Activated CD8-positive, alpha-beta memory T cell treated with anti-CD3 and anti-CD28 coated beads, Interleukin-2, amount 10 ng/mL, durations not matched to agents 7 days and 5 days (primary cell): ENCODE measurements around the gene SNX1. TPM values are rescaled to one million over a fixed set of nuclear protein-coding genes. Genes with fewer than 3 reads are reported as not detected.
"Not testable (repeated sequence)": the region's sequence is repeated elsewhere in the genome, so short reads cannot be mapped to it uniquely, and the experiment has no call there.

Experiments
- ATAC-seq: fragments of 150-1000 bp; cut with Tn5 transposase; one replicate; pipeline ENCODE4 v1.10.0; 2021; ENCODE audit warnings: moderate library complexity
- CTCF ChIA-PET: fragments of 350-600 bp; sonication (Branson Sonifier 250); formaldehyde crosslinking; loops from one replicate; lab custom pipeline; 2021; ENCODE audit warnings: antibody characterized with exemption; lab: Charles Lee
- DNase-seq: peaks from one replicate; pipeline ENCODE4 v3.0.0-alpha.2; 2020
- H3K27ac Mint-ChIP-seq: one replicate; pipeline ENCODE4 v1.8.0; 2021; ENCODE audit warnings: mild to moderate bottlenecking, mixed read lengths
- H3K27me3 Mint-ChIP-seq: one replicate; pipeline ENCODE4 v1.8.0; 2021; ENCODE audit warnings: mixed read lengths
- H3K36me3 Mint-ChIP-seq: one replicate; pipeline ENCODE4 v1.8.0; 2021; ENCODE audit warnings: mild to moderate bottlenecking, mixed read lengths
- H3K4me1 Mint-ChIP-seq: one replicate; pipeline ENCODE4 v1.8.0; 2021; ENCODE audit warnings: mixed read lengths
- H3K4me3 Mint-ChIP-seq: one replicate; pipeline ENCODE4 v1.8.0; 2021; ENCODE audit warnings: mild to moderate bottlenecking, moderate library complexity, mixed read lengths
- H3K9me3 Mint-ChIP-seq: one replicate; pipeline ENCODE4 v1.8.0; 2022; ENCODE audit warnings: low read depth, mixed read lengths
- total RNA-seq, 2 experiments: library from RNA; stranded (reverse); gene quantifications; one replicate each; pipeline ENCODE4 v1.2.3, GENCODE V29; 2021

SNX1 gene
- total RNA-seq, 2 experiments from 2014 or later, result 108 to 114 TPM

- no peaks in the 10 kb centered on the region for H3K9me3 Mint-ChIP-seq
- ATAC-seq (peak; percentile 86), DNase-seq (no peak)
- CTCF ChIA-PET, result interaction anchor here (0.7 to 2.6 kb wide), 6 partner anchors 14 to 43 kb away, joined by 3 to 10 read pairs (median 4); partner anchors contain the start of genes CIAO2A and SNX1
- no peak overlapping the region for H3K4me3 Mint-ChIP-seq
- peak overlapping the region; percentile 64 for H3K27ac Mint-ChIP-seq
- H3K4me1 Mint-ChIP-seq, result peaks cover 30% of the 10 kb centered on the region
- no peaks in the 10 kb centered on the region for H3K27me3 Mint-ChIP-seq
- peaks cover 25% of the 10 kb centered on the region for H3K36me3 Mint-ChIP-seq
Observed at GRCh38 chr15:64110950-64111678, 15.3 kb downstream of the SNX1 start.

- Mint-ChIP-seq H3K36me3 (peaks cover 28% of the 10 kb centered on the region), H3K27ac (no peak overlapping the region), H3K27me3 (no peaks in the 10 kb centered on the region), H3K4me1 (peaks cover 30% of the 10 kb centered on the region), H3K9me3 (no peaks in the 10 kb centered on the region), H3K4me3 (no peak overlapping the region)
- DNase-seq (no peak), ATAC-seq (no peak)
- CTCF ChIA-PET, result interaction anchor here (1.2 to 2.6 kb wide), 5 partner anchors 15 to 44 kb away, joined by 4 to 10 read pairs (median 5); partner anchors contain the start of genes CIAO2A and SNX1
Observed at GRCh38 chr15:64111679-64112050, 15.9 kb downstream of the SNX1 start.

GRCh38 chr15:64112073-64112772, 16.4 kb downstream of the SNX1 start:
- H3K4me1 Mint-ChIP-seq, result peaks cover 30% of the 10 kb centered on the region
- ATAC-seq, result no peak
- H3K4me3 Mint-ChIP-seq, result no peak overlapping the region
- no peaks in the 10 kb centered on the region for H3K27me3 Mint-ChIP-seq
- no peaks in the 10 kb centered on the region for H3K9me3 Mint-ChIP-seq
- DNase-seq, result no peak
- H3K36me3 Mint-ChIP-seq, result peaks cover 27% of the 10 kb centered on the region
- H3K27ac Mint-ChIP-seq, result no peak overlapping the region
- CTCF ChIA-PET, result interaction anchor here (1.3 to 2.6 kb wide), 3 partner anchors 15 to 44 kb away, joined by 4 to 10 read pairs (median 7); partner anchors contain the start of gene SNX1

- no peak for DNase-seq
- Mint-ChIP-seq H3K4me3 (no peak overlapping the region), H3K36me3 (peaks cover 30% of the 10 kb centered on the region), H3K4me1 (peaks cover 33% of the 10 kb centered on the region), H3K27ac (no peak overlapping the region), H3K9me3 (no peaks in the 10 kb centered on the region), H3K27me3 (no peaks in the 10 kb centered on the region)
- CTCF ChIA-PET, result no interaction called here
- ATAC-seq, result no peak
Observed at GRCh38 chr15:64112904-64113303, 17.1 kb downstream of the SNX1 start.

GRCh38 chr15:64117759-64118487, 22.1 kb downstream of the SNX1 start:
- DNase-seq (no peak), ATAC-seq (no peak)
- Mint-ChIP-seq H3K4me3 (no peak overlapping the region), H3K9me3 (no peaks in the 10 kb centered on the region), H3K36me3 (peaks cover 42% of the 10 kb centered on the region), H3K27me3 (no peaks in the 10 kb centered on the region), H3K27ac (no peak overlapping the region), H3K4me1 (peaks cover 6% of the 10 kb centered on the region)
- CTCF ChIA-PET, result interaction anchor here (1.1 to 1.6 kb wide), 3 partner anchors 11 to 35 kb away, joined by 3 to 7 read pairs (median 4); no protein-coding TSS in a partner anchor

DNA sequence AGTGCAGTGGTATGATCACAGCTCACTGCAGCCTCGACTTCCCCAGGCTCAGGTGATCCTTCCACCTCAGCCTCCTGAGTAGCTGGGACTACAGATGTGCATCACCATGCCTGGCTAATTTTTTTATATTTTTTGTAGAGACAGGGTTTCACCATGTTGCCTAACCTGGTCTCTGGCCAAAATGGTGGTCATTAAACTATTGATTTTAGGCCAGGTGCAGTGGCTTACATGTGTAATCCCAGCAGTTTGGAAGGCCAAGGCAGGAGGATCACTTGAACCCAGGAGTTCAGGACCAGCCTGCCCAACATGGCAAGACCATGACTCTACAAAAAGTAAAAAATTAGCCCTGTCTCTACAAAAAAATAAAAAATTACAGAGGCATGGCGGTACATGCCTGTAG, 24.5 kb downstream of the SNX1 start:
- H3K4me3 Mint-ChIP-seq, DNase-seq, H3K4me1 Mint-ChIP-seq, H3K9me3 Mint-ChIP-seq, H3K27me3 Mint-ChIP-seq, H3K27ac Mint-ChIP-seq, ATAC-seq: not testable (repeated sequence)
- CTCF ChIA-PET, result interaction anchor here (0.8 kb wide), 1 partner anchor 13 kb away, joined by 3 read pairs; no protein-coding TSS in a partner anchor
- H3K36me3 Mint-ChIP-seq, result peaks cover 40% of the 10 kb centered on the region

GRCh38 chr15:64121614-64122013, 25.8 kb downstream of the SNX1 start:
- CTCF ChIA-PET, result interaction anchor here (0.9 to 1.4 kb wide), 2 partner anchors 8 to 32 kb away, joined by 3 read pairs; no protein-coding TSS in a partner anchor
- no peak for ATAC-seq
- Mint-ChIP-seq H3K27ac (no peak overlapping the region), H3K4me3 (no peak overlapping the region), H3K36me3 (peaks cover 42% of the 10 kb centered on the region), H3K4me1 (peaks cover 6% of the 10 kb centered on the region), H3K9me3 (no peaks in the 10 kb centered on the region), H3K27me3 (no peaks in the 10 kb centered on the region)
- DNase-seq, result no peak

DNA sequence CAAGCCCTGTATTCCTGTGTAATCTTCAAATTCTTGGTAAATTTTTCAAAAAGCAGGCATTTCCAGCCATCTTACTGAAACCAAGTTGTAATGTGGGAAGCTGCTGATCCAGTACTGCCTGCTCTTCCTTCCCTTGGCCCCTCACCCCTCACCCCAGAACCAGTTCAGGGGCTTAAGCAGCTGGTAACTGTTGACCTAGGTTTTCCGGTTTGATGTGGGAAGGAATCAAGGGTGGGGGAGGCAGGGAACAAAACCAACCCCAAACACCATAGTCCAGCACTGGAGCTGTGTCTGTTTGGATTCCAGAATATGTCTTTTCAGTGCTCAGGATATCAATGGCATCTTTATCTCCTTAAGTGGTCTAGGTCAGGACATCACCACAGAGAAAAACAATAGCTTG, 26.7 kb downstream of the SNX1 start:
- Mint-ChIP-seq H3K4me3 (no peak overlapping the region), H3K27ac (no peak overlapping the region), H3K36me3 (peaks cover 46% of the 10 kb centered on the region), H3K27me3 (no peaks in the 10 kb centered on the region), H3K4me1 (peaks cover 6% of the 10 kb centered on the region), H3K9me3 (no peaks in the 10 kb centered on the region)
- no peak for ATAC-seq
- no peak for DNase-seq
- CTCF ChIA-PET, result interaction anchor here (0.6 to 1.4 kb wide), 4 partner anchors 7 to 647 kb away, joined by 3 to 4 read pairs (median 3); no protein-coding TSS in a partner anchor

DNA sequence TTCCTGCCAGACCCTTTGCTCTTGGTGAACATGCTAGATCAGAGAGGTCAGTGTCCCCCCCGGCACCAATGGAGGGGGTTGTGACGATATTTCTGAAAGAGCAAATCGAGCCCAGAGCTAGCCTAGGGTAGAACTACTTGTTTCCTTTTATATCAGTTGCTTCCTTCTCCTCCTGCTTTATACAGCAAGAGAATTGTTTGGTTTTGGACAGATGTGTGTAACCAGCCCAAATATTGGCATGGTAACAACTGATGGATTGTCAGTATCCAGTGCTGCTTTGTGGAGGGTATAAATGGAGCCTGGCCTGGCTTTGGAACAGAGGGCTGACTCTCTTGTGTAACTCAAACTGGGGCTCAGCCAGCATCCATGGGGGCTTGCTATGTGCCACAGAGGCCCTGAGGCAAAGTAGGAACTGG, 27.2 kb downstream of the SNX1 start:
- Mint-ChIP-seq H3K27me3 (no peaks in the 10 kb centered on the region), H3K9me3 (no peaks in the 10 kb centered on the region), H3K4me3 (no peak overlapping the region), H3K27ac (no peak overlapping the region), H3K36me3 (peaks cover 48% of the 10 kb centered on the region), H3K4me1 (peaks cover 3% of the 10 kb centered on the region)
- no peak for DNase-seq
- CTCF ChIA-PET, result interaction anchor here (0.7 to 1.4 kb wide), 2 partner anchors 31 to 1412 kb away, joined by 3 read pairs; no protein-coding TSS in a partner anchor
- no peak for ATAC-seq

GRCh38 chr15:64125978-64126377, 30.2 kb downstream of the SNX1 start:
- CTCF ChIA-PET, result interaction anchor here (1.4 kb wide), 1 partner anchor 19 kb away, joined by 4 read pairs; no protein-coding TSS in a partner anchor
- peaks cover 46% of the 10 kb centered on the region for H3K36me3 Mint-ChIP-seq
- no peak for DNase-seq

DNA sequence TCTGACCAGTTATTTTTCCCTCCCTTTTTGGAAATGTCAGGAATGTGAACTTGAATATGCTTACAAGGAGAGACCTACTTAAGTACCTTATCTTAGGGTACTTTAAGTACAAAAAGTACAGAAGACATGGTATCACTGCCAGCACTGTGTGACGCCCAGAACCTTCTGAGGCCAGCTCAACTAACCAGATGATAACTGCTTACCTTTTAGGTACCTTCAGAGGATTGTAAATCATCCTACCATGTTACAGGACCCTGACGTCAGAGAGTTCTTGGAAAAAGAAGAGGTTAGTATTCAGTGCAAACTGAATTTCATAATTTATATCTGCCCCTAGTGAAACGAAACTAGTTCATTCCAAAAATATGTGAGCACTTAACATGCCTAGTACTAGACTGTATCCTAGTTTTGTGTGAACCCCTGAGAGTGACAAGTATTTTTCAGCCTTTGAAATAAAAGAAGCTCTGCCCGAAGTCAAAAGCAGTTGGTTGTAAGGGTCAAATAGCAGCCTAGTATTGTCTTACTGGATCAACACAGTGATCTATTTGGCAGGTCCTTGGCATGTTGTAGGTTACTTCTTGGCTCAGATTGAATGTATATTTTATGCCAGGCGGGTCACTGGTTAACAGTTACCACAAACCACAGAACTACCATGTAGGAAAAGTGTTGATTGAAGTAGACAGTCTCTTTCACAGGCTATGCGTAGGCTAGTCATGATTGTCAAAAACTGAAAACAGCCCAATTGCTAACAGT, 31.9 kb downstream of the SNX1 start:
- CTCF ChIA-PET, result interaction anchor here (1.4 kb wide), 1 partner anchor 10 kb away, joined by 4 read pairs; no protein-coding TSS in a partner anchor
- Mint-ChIP-seq H3K27me3 (no peaks in the 10 kb centered on the region), H3K27ac (no peak overlapping the region), H3K36me3 (peaks cover 51% of the 10 kb centered on the region), H3K9me3 (no peaks in the 10 kb centered on the region), H3K4me1 (peaks cover 2% of the 10 kb centered on the region), H3K4me3 (no peak overlapping the region)
- ATAC-seq, result no peak
- DNase-seq, result no peak

More at GRCh38 chr15:64125978-64126377, 30.2 kb downstream of the SNX1 start:
- Mint-ChIP-seq H3K4me1 (peaks cover 2% of the 10 kb centered on the region), H3K4me3 (no peak overlapping the region), H3K27ac (no peak overlapping the region), H3K9me3 (no peaks in the 10 kb centered on the region), H3K27me3 (no peaks in the 10 kb centered on the region)
- no peak for ATAC-seq

DNA sequence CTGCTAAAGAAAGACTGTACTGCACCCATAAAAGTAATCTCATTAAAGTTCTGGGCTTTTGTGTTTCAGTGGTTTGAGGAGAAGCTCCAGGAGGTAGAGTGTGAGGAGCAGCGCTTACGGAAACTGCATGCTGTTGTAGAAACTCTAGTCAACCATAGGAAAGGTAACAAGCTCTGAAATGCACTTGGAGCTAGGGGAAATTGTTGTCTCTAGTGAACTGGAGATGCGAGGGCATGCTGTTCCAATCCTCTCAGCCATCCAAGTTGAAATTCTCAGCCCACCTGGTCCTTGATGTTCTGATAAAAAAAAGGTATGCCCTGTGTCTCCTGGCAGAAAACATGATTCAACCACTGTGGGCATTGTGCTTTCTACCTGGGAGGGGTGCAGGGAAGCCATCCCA, 34.4 kb downstream of the SNX1 start:
- peaks cover 2% of the 10 kb centered on the region for H3K4me1 Mint-ChIP-seq
- DNase-seq, result no peak
- H3K4me3 Mint-ChIP-seq, result no peak overlapping the region
- ATAC-seq, result no peak
- no peaks in the 10 kb centered on the region for H3K9me3 Mint-ChIP-seq
- H3K36me3 Mint-ChIP-seq, result peaks cover 44% of the 10 kb centered on the region
- no peaks in the 10 kb centered on the region for H3K27me3 Mint-ChIP-seq
- CTCF ChIA-PET, result interaction anchor here (1.1 to 3.1 kb wide), 3 partner anchors 8 to 23 kb away, joined by 3 to 13 read pairs (median 3); no protein-coding TSS in a partner anchor
- no peak overlapping the region for H3K27ac Mint-ChIP-seq
